ENCODE results near the gene KIF4B.

- TF ChIP-seq CTCF (IDR thresholded peaks at IDR 0.05): no peak
- TF ChIP-seq EP300 (IDR thresholded peaks at IDR 0.05): no peak
These were observed 27.4 kb upstream of the KIF4B start for GRCh38 chr5:154986151-154986550.

Data from tibial nerve (tissue), 4 donors.